Chondrocyte (in vitro differentiated cells): ENCODE data around the gene ATP5ME. TPM values are rescaled to one million over a fixed set of nuclear protein-coding genes. Genes with fewer than 3 reads are reported as not detected.
"Not testable (repeated sequence)": the region's sequence is repeated elsewhere in the genome, so short reads cannot be mapped to it uniquely, and the experiment has no call there.

Experiments
- DNase-seq: peaks from one replicate; pipeline ENCODE4 v3.0.0; 2021; ENCODE audit warnings: mixed read lengths, low spot score
- H3K27ac Mint-ChIP-seq: one replicate; pipeline ENCODE4 v1.8.0; 2021; ENCODE audit warnings: mild to moderate bottlenecking, moderate library complexity, mixed read lengths; ENCODE audit not compliant: unreplicated experiment
- H3K27me3 Mint-ChIP-seq: 2 replicates; pipeline ENCODE4 v1.8.0; 2021; ENCODE audit warnings: low read depth, mixed read lengths
- H3K36me3 Mint-ChIP-seq: 2 replicates; pipeline ENCODE4 v1.8.0; 2021; ENCODE audit warnings: low read depth, mixed read lengths
- H3K4me1 Mint-ChIP-seq: 2 replicates; pipeline ENCODE4 v1.8.0; 2021; ENCODE audit warnings: low read depth, mild to moderate bottlenecking, mixed read lengths
- H3K4me3 Mint-ChIP-seq: one replicate; pipeline ENCODE4 v1.8.0; 2021; ENCODE audit warnings: mild to moderate bottlenecking, moderate library complexity, mixed read lengths; ENCODE audit not compliant: unreplicated experiment
- H3K9me3 Mint-ChIP-seq: 2 replicates; pipeline ENCODE4 v1.8.0; 2021; ENCODE audit warnings: low read depth, mixed read lengths
- total RNA-seq: library from RNA; stranded (reverse); gene quantifications from 3 replicates; pipeline ENCODE4 v1.2.1, GENCODE V29; 2021
- TF ChIP-seq, protein P1 (sequence below): fragments of 200-600 bp; sonication (generic); IDR thresholded peaks from 2 replicates; pipeline ENCODE4 v1.5.0; 2021; ENCODE audit warnings: antibody characterized with exemption, mild to moderate bottlenecking, moderate library complexity

The ATP5ME gene
- total RNA-seq, 1 donor from 2014 or later: 240 TPM

DNA sequence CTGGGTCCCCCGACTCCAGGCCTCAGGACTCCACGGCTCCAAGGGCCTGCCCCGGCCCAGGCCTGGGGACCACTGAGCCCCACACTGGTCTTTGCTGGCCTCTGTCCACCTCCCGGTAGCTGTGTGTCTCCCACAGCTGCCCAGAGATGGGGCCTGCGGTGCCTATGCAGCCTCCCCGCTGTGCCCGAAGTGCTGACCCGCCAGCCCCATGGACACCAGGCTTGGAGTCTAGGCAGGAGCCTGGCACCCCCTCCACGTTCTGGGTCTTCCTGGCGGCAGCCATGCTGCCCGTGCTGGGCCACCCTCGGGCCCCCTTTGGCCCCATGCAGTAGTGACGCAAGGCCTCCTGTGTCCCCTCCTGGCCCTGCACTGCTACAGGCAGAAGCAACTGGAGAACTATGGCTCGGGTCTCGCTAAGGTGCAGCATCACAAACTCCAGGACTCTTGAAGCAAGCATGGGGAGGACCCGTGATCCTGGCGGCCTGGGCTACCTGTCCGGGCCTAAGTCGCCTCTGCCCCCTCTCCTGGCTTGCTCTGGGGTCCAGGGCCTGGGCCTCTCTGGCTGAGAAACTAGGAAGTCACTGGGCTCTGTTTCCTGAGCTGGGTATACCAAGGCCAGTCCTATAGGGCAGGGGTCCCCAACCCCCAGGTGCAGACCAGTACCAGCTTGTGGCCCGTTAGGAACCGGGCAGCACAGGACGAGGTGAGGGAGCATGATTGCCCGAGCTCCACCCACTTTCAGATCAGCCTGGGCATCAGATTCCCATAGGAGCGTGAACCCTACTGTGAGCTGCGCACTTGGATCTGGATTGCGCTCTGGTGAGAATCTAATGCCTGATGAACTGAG lies 1.2 kb upstream of the ATP5ME start:
- Mint-ChIP-seq H3K4me1 (peaks cover 8% of the 10 kb centered on the region), H3K4me3 (peak overlapping the region; percentile 85), H3K27ac (peak overlapping the region; percentile 27), H3K27me3 (no peaks in the 10 kb centered on the region), H3K9me3 (no peaks in the 10 kb centered on the region), H3K36me3 (peaks cover 12% of the 10 kb centered on the region)
- TF ChIP-seq, protein P1, sequence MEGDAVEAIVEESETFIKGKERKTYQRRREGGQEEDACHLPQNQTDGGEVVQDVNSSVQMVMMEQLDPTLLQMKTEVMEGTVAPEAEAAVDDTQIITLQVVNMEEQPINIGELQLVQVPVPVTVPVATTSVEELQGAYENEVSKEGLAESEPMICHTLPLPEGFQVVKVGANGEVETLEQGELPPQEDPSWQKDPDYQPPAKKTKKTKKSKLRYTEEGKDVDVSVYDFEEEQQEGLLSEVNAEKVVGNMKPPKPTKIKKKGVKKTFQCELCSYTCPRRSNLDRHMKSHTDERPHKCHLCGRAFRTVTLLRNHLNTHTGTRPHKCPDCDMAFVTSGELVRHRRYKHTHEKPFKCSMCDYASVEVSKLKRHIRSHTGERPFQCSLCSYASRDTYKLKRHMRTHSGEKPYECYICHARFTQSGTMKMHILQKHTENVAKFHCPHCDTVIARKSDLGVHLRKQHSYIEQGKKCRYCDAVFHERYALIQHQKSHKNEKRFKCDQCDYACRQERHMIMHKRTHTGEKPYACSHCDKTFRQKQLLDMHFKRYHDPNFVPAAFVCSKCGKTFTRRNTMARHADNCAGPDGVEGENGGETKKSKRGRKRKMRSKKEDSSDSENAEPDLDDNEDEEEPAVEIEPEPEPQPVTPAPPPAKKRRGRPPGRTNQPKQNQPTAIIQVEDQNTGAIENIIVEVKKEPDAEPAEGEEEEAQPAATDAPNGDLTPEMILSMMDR: no peak
- no peak for DNase-seq

- H3K9me3 Mint-ChIP-seq: no peaks in the 10 kb centered on the region
- H3K4me3 Mint-ChIP-seq: peak overlapping the region; percentile 85
- H3K27me3 Mint-ChIP-seq: no peaks in the 10 kb centered on the region
- DNase-seq: no peak
- peaks cover 12% of the 10 kb centered on the region for H3K36me3 Mint-ChIP-seq
- H3K4me1 Mint-ChIP-seq: peaks cover 7% of the 10 kb centered on the region
- TF ChIP-seq, protein P1: no peak
- peak overlapping the region; percentile 61 for H3K27ac Mint-ChIP-seq
Measured at GRCh38 chr4:673349-674091, 556 bp downstream of the ATP5ME start.

GRCh38 chr4:671769-672168 lies 2.3 kb downstream of the ATP5ME start:
- TF ChIP-seq, protein P1: no peak

GRCh38 chr4:669806-670559 lies 4.1 kb downstream of the ATP5ME start:
- not testable (repeated sequence) for H3K27me3 Mint-ChIP-seq, H3K27ac Mint-ChIP-seq, H3K9me3 Mint-ChIP-seq, H3K4me3 Mint-ChIP-seq, DNase-seq, H3K4me1 Mint-ChIP-seq
- peaks cover 12% of the 10 kb centered on the region for H3K36me3 Mint-ChIP-seq

More at GRCh38 chr4:671769-672168, 2.3 kb downstream of the ATP5ME start:
- DNase-seq: no peak
- peaks cover 12% of the 10 kb centered on the region for H3K36me3 Mint-ChIP-seq
- peaks cover 7% of the 10 kb centered on the region for H3K4me1 Mint-ChIP-seq
- no peak overlapping the region for H3K4me3 Mint-ChIP-seq
- H3K9me3 Mint-ChIP-seq: no peaks in the 10 kb centered on the region
- H3K27ac Mint-ChIP-seq: no peak overlapping the region
- H3K27me3 Mint-ChIP-seq: no peaks in the 10 kb centered on the region

DNA sequence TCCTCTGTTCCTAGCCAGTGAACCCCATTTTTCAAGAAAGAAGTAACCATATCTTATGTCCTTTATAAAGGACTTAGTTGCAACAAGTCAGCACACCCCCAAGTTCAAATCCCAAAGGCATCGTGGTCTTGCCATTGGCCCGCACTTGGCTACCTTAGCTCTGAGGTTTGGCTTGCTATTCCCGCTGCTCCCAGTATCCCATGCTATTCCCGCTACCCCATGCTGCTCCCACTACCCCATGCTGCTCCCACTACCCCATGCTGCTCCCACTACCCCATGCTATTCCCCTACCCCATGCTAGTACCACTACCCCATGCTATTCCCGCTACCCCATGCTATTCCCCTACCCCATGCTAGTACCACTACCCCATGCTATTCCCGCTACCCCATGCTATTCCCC lies 5.9 kb downstream of the ATP5ME start:
- H3K36me3 Mint-ChIP-seq: not testable (repeated sequence)

GRCh38 chr4:667545-667925 lies 6.5 kb downstream of the ATP5ME start:
- Mint-ChIP-seq H3K27me3 (no peaks in the 10 kb centered on the region), H3K27ac (peak overlapping the region; percentile 3), H3K4me1 (peaks cover 2% of the 10 kb centered on the region), H3K4me3 (no peak overlapping the region), H3K36me3 (peaks cover 7% of the 10 kb centered on the region), H3K9me3 (no peaks in the 10 kb centered on the region)
- TF ChIP-seq, protein P1: no peak
- no peak for DNase-seq

More for the DNA sequence above, 5.9 kb downstream of the ATP5ME start:
- not testable (repeated sequence) for H3K27me3 Mint-ChIP-seq, DNase-seq, H3K9me3 Mint-ChIP-seq, H3K4me3 Mint-ChIP-seq, H3K27ac Mint-ChIP-seq, H3K4me1 Mint-ChIP-seq
